Spleen (tissue), 7 donors: ENCODE results near the gene IFI27L1.

ENCODE experiments used
- POLR2A ChIP-seq, 3 donors: fragments of 450-650 bp; IDR thresholded peaks; one replicate each; pipeline ENCODE4 v1.5.1; 2017; ENCODE audit warnings: antibody characterized with exemption in 3 of 3, mild to moderate bottlenecking in 1 of 3
- POLR2AphosphoS5 ChIP-seq, 3 donors: sonication (generic); formaldehyde crosslinking; IDR thresholded peaks; one replicate each; pipeline ENCODE4 v1.5.1; 2017; ENCODE audit warnings: antibody characterized with exemption in 3 of 3
- TF ChIP-seq, protein P1 (sequence below), 11 experiments: fragments of 200-600 bp in 7 of 11; fragments of 450-650 bp in 4 of 11; sonication (generic) in 4 of 11; IDR thresholded peaks in 8 of 11; conservative IDR thresholded peaks in 3 of 11; 1 replicate in 7 of 11; 2 replicates in 4 of 11; pipeline versions ENCODE4 v1.4.0 to v1.8.0; 2016 to 2021; ENCODE audit warnings: antibody characterized with exemption in 11 of 11, inconsistent platforms in 4 of 11, mild to moderate bottlenecking in 1 of 11
- donor health status: DM: no; HTN: no; CAD: no; lungs with moderate emphysema.
- donor health status: DM: no; HTN: no; CAD: no.
- donor health status: DM: no; HTN: no; CAD: no.

DNA sequence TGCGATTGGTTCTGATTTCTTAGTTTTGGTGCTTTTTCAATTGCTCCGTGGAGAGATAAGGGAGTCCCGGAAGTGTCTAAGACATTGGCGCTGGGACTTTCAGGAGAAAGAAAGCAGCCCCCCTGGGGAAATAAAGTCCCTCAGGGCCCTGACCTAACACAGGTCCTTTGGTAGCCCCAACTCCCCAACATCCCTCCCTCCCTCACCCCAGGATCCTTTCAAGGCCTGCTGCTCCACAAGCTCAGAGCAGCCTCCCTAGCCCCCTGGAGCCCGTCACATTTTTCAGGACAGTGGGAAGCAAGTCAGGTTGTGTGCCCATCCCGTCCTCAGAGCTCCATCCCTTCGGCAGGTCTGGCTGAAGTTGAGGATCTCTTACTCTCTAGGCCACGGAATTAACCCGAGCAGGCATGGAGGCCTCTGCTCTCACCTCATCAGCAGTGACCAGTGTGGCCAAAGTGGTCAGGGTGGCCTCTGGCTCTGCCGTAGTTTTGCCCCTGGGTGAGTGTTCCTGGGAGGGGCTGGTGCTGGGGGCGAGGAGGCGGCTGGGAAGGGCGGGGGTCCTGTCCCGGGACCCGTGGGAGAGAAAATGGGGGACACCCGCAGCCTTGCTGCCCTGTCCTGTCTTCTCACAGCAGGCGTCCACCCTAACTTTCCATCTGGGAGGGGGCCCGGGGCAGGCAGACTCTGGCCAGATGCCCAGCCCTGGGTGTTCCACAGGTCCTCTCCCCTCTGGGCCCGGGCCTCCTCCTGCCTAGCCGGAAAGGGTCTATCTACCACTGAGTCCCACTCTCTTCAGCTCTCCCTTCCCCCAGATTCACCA lies 30.4 kb downstream of the IFI27L1 start:
- TF ChIP-seq POLR2A (IDR thresholded peaks at IDR 0.05): no peak
- TF ChIP-seq, protein P1, sequence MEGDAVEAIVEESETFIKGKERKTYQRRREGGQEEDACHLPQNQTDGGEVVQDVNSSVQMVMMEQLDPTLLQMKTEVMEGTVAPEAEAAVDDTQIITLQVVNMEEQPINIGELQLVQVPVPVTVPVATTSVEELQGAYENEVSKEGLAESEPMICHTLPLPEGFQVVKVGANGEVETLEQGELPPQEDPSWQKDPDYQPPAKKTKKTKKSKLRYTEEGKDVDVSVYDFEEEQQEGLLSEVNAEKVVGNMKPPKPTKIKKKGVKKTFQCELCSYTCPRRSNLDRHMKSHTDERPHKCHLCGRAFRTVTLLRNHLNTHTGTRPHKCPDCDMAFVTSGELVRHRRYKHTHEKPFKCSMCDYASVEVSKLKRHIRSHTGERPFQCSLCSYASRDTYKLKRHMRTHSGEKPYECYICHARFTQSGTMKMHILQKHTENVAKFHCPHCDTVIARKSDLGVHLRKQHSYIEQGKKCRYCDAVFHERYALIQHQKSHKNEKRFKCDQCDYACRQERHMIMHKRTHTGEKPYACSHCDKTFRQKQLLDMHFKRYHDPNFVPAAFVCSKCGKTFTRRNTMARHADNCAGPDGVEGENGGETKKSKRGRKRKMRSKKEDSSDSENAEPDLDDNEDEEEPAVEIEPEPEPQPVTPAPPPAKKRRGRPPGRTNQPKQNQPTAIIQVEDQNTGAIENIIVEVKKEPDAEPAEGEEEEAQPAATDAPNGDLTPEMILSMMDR (IDR thresholded peaks at IDR 0.05 in 8 of 11, conservative IDR thresholded peaks at IDR 0.05 in 3 of 11): no peak
- TF ChIP-seq POLR2AphosphoS5 (IDR thresholded peaks at IDR 0.05): peak in 1 of 3 donors; percentile 12
